CD4-positive, alpha-beta T cell treated with Interleukin-4 for 4 hours (primary cell): ENCODE data around the gene SLC7A6OS.

Experiments
- DNase-seq: peaks from one replicate; pipeline ENCODE4 v3.0.0-alpha.2; 2020

Gene SLC7A6OS

DNA sequence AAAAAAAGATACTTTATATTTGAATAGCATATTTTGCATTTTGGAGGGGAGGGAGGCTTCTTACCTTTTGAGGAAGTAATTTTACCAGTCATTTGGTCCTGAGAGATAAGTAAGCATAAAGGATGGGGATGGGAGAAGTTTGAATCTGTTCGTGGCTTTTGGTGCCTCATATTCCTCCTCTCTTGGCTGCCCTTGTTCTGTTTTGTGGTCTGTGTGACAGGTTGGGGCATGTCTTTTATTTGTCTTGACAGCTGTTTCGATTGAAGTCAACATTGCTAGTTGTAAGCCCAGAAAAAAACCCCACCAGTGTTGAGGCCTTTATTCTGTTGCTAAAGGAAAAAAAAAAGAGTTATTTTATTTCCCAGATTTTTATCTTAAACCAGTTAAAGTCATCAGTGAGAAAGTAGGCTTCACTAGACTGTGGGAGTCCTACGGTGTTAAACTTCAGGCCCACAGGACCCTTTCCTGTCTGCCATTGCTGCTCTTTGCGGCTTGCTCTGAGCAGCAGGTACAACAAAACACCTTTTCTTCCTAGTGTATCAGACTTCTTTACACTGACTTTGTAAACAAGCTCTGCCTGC, 35.0 kb downstream of the SLC7A6OS start:
- DNase-seq, result peak; percentile 81

DNA sequence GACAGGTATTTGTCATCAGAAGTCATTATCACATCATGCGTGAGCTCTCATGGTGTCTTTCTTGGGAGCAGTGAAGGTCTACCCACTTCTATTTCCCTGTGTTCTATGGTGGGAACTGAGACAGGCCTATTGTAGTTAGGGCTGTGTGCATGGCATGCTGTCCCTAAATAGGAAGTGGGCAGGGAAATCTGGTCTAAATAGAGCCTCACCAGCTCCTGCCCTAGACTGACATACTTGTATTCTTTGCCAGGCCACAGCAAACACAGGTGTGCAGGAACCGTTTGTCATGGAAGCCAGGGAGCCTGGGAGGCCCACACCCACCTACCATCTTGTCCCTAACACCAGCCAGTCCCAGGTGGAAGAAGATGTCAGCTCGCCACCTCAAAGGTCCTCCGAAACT, 36.3 kb downstream of the SLC7A6OS start:
- DNase-seq, result no peak

DNA sequence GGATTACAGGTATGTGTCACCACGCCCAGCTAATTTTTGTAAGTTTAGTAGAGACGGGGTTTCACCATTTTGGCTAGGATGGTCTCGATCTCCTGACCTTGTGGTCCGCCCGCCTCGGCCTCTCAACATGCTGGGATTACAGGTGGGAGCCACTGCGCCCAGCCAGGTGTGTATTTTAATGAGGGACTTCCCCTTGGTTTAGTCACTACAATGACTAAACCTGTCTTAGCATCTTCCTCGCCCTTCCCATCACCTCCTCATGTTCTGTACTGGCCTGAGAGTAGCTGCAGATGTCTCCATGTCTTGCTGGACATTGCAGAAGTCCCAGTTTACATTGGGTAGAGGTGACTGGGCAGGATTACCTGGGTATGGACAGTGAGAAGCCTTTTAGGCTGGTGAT, 36.9 kb downstream of the SLC7A6OS start:
- DNase-seq, result peak; percentile 39

- no peak for DNase-seq
Observed at GRCh38 chr16:68273459-68273858, 37.3 kb downstream of the SLC7A6OS start.

GRCh38 chr16:68272507-68273209, 38.1 kb downstream of the SLC7A6OS start:
- DNase-seq, result peak; percentile 69

DNA sequence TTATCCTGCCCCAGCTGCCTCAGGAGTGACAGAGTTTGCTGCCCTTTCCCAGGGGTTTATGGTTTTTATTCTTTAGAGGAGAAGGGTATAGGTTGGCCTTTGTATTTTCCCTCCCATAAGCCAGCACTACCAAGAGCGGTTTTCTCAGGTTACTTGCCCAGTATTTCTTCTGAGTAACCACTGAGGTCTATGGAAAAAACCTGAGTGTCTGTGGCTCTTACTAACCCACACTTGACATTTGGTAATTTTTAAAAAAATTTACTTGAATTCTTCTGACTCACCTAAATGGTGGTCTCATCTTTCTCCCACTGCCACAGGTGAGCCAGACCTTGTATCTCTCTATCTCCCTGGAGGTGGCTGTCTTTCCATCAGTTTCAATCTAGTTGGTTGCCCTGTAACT, 40.4 kb downstream of the SLC7A6OS start:
- DNase-seq, result peak; percentile 74

GRCh38 chr16:68269793-68270192, 41.0 kb downstream of the SLC7A6OS start:
- DNase-seq, result no peak

- no peak for DNase-seq
Observed at GRCh38 chr16:68267612-68268405, 42.9 kb downstream of the SLC7A6OS start.

DNA sequence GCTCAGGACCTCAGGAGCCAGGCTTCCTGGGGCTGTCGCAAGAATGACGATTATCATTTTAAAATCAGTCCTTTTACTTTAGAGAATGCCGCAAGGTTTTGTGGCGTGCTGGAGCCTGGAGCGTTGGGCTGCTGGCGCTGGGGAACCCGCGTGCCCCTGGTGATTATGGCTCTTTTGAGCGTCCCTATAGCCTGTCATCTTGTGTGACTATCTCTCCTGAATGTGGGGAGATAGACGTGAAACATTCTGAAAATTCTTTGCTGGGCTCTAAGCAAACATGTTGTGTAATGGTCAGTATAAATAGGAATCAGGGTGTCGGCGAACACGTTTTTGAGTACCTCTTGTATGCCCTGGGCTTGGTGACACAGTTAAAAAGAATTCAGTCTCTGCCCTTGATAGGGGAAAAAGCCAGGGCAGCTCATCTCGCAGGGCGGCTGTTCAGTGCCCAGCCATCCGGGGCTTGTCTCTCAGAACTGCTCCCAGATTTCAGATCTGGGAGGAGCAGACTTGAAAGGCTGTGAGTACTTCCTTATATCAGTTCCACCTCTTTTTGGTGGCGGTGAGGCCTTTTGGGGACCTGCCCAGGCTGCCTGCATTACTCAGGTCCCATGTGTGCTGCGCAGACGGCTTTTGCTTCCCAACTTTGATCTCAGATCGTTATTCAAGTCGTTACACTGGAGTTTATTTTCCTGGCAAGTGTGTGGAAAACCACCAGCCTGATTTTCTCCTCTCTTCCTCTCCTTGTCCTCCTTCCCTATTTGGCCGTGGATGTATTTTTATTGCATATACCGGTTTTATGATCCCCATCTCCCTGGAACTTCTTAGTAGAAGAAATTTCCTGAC, 45.4 kb downstream of the SLC7A6OS start:
- peak; percentile 62 for DNase-seq

DNA sequence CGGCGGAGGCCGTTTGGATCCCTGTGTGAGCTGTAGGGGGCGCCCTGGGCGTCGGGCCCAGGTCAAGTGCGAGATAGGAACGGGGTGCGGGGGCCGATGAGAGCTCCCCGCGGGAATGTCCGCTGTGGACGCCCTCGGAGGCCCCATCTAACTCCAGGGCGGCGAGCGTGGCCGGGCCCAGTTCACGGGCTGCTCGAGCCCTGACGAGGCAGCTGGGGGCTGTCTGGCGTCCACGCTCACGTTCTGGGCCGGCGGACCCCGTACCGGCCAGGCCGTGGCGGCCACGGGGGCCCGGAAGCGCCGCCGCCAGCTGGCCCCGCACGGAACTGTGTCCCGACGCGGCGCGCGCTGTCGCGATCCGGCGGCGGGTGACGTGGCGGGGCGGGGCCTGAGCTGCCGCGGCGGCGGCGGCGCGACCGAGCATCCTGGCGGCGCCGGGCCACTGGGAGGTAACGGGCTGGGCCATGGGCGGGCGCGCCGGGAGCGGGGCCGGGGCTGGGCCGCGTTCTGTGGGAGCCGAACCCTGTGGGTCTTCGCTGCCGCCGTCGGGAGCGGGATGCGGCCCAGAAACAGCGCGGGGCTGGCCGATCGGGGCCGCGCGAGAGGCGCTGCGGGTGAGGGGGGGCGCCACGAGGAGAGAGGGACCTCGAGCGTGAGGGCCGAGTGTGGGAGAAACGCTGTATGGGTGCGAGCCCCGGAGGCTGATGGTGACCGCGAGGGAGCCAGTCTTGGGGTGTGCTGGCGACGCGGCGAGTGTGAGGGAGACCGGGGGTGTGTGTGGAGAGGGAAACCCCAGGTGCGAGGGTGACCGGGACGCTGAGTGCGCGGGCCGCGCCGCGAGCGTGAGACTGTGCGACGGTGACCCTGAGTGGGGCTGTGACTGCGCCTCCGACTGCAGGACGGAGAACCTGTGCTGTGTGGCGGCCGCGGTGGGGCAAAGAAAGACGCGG, 46.3 kb downstream of the SLC7A6OS start, which contains the start of gene SLC7A6:
Gene SLC7A6 (plus strand): TSS at position 399 of the 950 bp plus-strand sequence. CDS start 10,201 bp downstream, outside the sequence.
- peak; percentile 81 for DNase-seq

- DNase-seq, result no peak
Observed at GRCh38 chr16:68263559-68264127, 47.1 kb downstream of the SLC7A6OS start.

DNA sequence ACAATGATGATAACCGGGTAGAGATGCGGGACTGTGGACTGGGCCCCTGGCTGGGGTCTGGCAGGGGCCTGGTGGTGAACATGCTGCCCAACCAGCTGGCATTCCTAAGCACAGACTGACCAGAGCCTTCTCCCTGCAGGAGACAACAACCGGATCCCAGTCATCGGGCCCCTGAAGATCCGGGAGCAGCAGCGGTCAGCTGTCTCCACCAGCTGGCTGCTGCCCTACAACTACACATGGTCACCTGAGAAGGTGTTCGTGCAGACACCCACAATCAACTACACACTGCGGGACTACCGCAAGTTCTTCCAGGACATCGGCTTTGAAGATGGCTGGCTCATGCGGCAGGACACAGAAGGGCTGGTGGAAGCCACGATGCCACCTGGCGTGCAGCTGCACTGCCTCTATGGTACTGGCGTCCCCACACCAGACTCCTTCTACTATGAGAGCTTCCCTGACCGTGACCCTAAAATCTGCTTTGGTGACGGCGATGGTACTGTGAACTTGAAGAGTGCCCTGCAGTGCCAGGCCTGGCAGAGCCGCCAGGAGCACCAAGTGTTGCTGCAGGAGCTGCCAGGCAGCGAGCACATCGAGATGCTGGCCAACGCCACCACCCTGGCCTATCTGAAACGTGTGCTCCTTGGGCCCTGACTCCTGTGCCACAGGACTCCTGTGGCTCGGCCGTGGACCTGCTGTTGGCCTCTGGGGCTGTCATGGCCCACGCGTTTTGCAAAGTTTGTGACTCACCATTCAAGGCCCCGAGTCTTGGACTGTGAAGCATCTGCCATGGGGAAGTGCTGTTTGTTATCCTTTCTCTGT, 51.5 kb downstream of the SLC7A6OS start:
- DNase-seq, result no peak

DNA sequence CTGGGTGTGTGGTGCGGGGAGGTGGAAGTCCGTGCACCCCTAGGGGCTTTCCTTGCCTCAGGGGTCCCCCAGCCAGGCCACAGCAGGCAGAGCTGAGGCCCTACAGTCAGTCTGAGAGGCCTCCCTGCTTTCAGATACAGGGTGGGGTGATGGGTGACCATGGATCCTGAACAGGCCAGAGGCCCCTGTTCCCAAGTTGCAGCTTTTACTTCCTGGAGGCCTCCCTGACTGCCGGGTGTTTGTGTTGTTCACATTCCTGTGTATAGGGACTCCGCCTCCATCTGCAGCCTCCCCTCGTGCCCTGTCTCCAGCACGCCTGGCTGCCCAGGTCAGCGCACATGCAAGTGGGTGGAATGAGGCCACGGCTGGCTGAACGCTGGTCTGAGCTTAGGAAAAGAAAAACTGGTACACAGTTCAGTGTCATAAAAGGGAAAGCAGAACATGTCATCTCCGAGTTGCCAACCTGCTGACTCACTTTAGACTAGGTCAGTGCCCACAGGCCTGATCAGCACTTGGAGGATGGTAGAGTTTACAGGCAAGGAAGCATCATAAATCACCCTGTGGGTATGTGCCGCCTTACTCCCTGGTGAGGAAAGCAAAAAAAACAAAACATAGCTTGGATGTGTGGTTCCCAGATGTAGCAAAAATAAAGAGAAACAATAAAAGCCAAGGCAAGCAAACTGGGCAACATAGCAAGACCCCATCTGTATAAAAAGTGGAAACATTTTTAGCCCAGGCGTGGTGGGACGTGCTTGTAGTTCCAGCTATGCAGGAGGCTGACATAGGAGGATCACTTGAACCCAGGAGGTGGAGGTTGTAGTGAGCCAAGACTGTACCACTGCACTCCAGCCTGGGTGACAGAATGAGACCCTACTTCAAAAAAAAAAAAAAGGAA, 52.6 kb downstream of the SLC7A6OS start:
- no peak for DNase-seq

- DNase-seq, result no peak
Observed at GRCh38 chr16:68257251-68257905, 53.4 kb downstream of the SLC7A6OS start.

- no peak for DNase-seq
Observed at GRCh38 chr16:68255712-68256111, 55.0 kb downstream of the SLC7A6OS start.

- DNase-seq, result no peak
Observed at GRCh38 chr16:68253721-68254120, 57.0 kb downstream of the SLC7A6OS start.

- DNase-seq, result no peak
Observed at GRCh38 chr16:68252383-68252782, 58.4 kb downstream of the SLC7A6OS start.

- no peak for DNase-seq
Observed at GRCh38 chr16:68251832-68252231, 58.9 kb downstream of the SLC7A6OS start.

GRCh38 chr16:68250951-68251350, 59.8 kb downstream of the SLC7A6OS start:
- no peak for DNase-seq
